ENCODE data around the gene DOCK1. TPM values are rescaled to one million over a fixed set of nuclear protein-coding genes. Genes with fewer than 3 reads are reported as not detected.
"Not testable (repeated sequence)": the region's sequence is repeated elsewhere in the genome, so short reads cannot be mapped to it uniquely, and the experiment has no call there.

The DOCK1 gene
- total RNA-seq, 1 experiment from 2014 or later: 16.4 TPM

- DNase-seq (ENCODE audit: low read depth): no peak
Measured at GRCh38 chr10:126903656-126904360, 1.4 kb upstream of the DOCK1 start.

GRCh38 chr10:126904516-126904817 is 761 bp upstream of the DOCK1 start:
- no peak for DNase-seq (ENCODE audit: low read depth)

GRCh38 chr10:126905776-126906703 is 812 bp downstream of the DOCK1 start:
- peak; percentile 33 for DNase-seq (ENCODE audit: low read depth)

GRCh38 chr10:126906704-126907422 is 1.6 kb downstream of the DOCK1 start:
- DNase-seq (ENCODE audit: low read depth): no peak

- DNase-seq (ENCODE audit: low read depth): no peak
Measured at GRCh38 chr10:126907423-126907970, 2.3 kb downstream of the DOCK1 start.

GRCh38 chr10:126908225-126908624 is 3.0 kb downstream of the DOCK1 start:
- no peak for DNase-seq (ENCODE audit: low read depth)

GRCh38 chr10:126908729-126909128 is 3.5 kb downstream of the DOCK1 start:
- no peak for DNase-seq (ENCODE audit: low read depth)

- DNase-seq (ENCODE audit: low read depth): no peak
Measured at GRCh38 chr10:126909147-126909546, 3.9 kb downstream of the DOCK1 start.

- DNase-seq (ENCODE audit: low read depth): no peak
Measured at GRCh38 chr10:126910196-126910595, 5.0 kb downstream of the DOCK1 start.

- no peak for DNase-seq (ENCODE audit: low read depth)
Measured at GRCh38 chr10:126910798-126911197, 5.6 kb downstream of the DOCK1 start.

- DNase-seq (ENCODE audit: low read depth): no peak
Measured at GRCh38 chr10:126911301-126911700, 6.1 kb downstream of the DOCK1 start.

- no peak for DNase-seq (ENCODE audit: low read depth)
Measured at GRCh38 chr10:126913316-126913715, 8.1 kb downstream of the DOCK1 start.

- DNase-seq (ENCODE audit: low read depth): no peak
Measured at GRCh38 chr10:126914561-126914960, 9.3 kb downstream of the DOCK1 start.

- DNase-seq (ENCODE audit: low read depth): not testable (repeated sequence)
Measured at GRCh38 chr10:126916952-126917351, 11.7 kb downstream of the DOCK1 start.

GRCh38 chr10:126917375-126917774 is 12.1 kb downstream of the DOCK1 start:
- no peak for DNase-seq (ENCODE audit: low read depth)

GRCh38 chr10:126917975-126918908 is 13.0 kb downstream of the DOCK1 start:
- DNase-seq (ENCODE audit: low read depth): no peak

GRCh38 chr10:126919426-126919825 is 14.2 kb downstream of the DOCK1 start:
- no peak for DNase-seq (ENCODE audit: low read depth)

GRCh38 chr10:126921162-126921561 is 15.9 kb downstream of the DOCK1 start:
- DNase-seq (ENCODE audit: low read depth): no peak

GRCh38 chr10:126921974-126922525 is 16.8 kb downstream of the DOCK1 start:
- DNase-seq (ENCODE audit: low read depth): peak; percentile 19

GRCh38 chr10:126924180-126924914 is 19.1 kb downstream of the DOCK1 start:
- no peak for DNase-seq (ENCODE audit: low read depth)
